Peyer's patch (tissue), 4 donors: ENCODE measurements around the gene PPP2R5C. TPM values are rescaled to one million over a fixed set of nuclear protein-coding genes. Genes with fewer than 3 reads are reported as not detected.

Experiments used
- DNase-seq, 3 donors: peaks; one replicate each; pipeline ENCODE4 v3.0.0-alpha.2; 2017 to 2019
- H3K27ac ChIP-seq, 4 donors: fragments of 200-600 bp; sonication (generic); one replicate each; pipeline ENCODE4 v1.5.1; 2016 to 2019
- H3K27me3 ChIP-seq, 2 donors: fragments of 200-600 bp; sonication (generic); one replicate each; pipeline ENCODE4 v1.5.1; 2019
- H3K36me3 ChIP-seq, 3 donors: fragments of 200-600 bp; sonication (generic); one replicate each; pipeline ENCODE4 v1.5.1; 2016 to 2019
- H3K4me1 ChIP-seq, 4 donors: fragments of 200-600 bp; sonication (generic); one replicate each; pipeline ENCODE4 v1.5.1; 2016 to 2019
- H3K4me3 ChIP-seq, 4 donors: fragments of 200-600 bp; sonication (generic); 1 replicate in 3 of 4; 2 replicates in 1 of 4; pipeline ENCODE4 v1.5.1; 2016 to 2019; ENCODE audit warnings: mild to moderate bottlenecking in 1 of 4
- H3K9me3 ChIP-seq, 4 donors: fragments of 200-600 bp; sonication (generic); one replicate each; pipeline ENCODE4 v1.5.1; 2016 to 2019; ENCODE audit warnings: mild to moderate bottlenecking in 1 of 4
- CTCF ChIP-seq, 6 experiments: fragments of 450-650 bp in 4 of 6; fragments of 200-600 bp in 2 of 6; sonication (generic) in 1 of 6; IDR thresholded peaks; one replicate each; pipeline ENCODE4 v1.5.1; 2017 to 2019; ENCODE audit warnings: antibody characterized with exemption in 6 of 6, mild to moderate bottlenecking in 3 of 6, moderate library complexity in 1 of 6
- POLR2A ChIP-seq, 2 donors: fragments of 450-650 bp; IDR thresholded peaks; one replicate each; pipeline ENCODE4 v1.5.1; 2017; ENCODE audit warnings: antibody characterized with exemption in 2 of 2, mild to moderate bottlenecking in 2 of 2, moderate library complexity in 2 of 2
- total RNA-seq, 4 donors: library from RNA; depleted of rRNA; stranded (reverse); fragments of >200 nt; gene quantifications; one replicate each; pipeline ENCODE4 v1.1.0, GENCODE V29; 2016

Gene PPP2R5C
- total RNA-seq, 4 donors from 2014 or later = 87.6 to 137 (median 91.9) TPM

GRCh38 chr14:101813171-101813759 is 51.8 kb downstream of the PPP2R5C start:
- H3K36me3 ChIP-seq = no peaks in the 10 kb centered on the region
- H3K4me3 ChIP-seq = no peak overlapping the region
- H3K27ac ChIP-seq = peak overlapping the region; percentile 76 to 98 (median 94)
- no peaks in the 10 kb centered on the region for H3K9me3 ChIP-seq
- H3K27me3 ChIP-seq = no peaks in the 10 kb centered on the region
- TF ChIP-seq CTCF (IDR thresholded peaks at IDR 0.05) = no peak
- TF ChIP-seq POLR2A (IDR thresholded peaks at IDR 0.05) = no peak
- H3K4me1 ChIP-seq = peaks cover 0 to 22% (median 17%) of the 10 kb centered on the region in 4 donors
- no peak for DNase-seq

GRCh38 chr14:101813833-101814232 is 52.3 kb downstream of the PPP2R5C start:
- no peaks in the 10 kb centered on the region for H3K27me3 ChIP-seq
- H3K27ac ChIP-seq = peak overlapping the region; percentile 76 to 98 (median 94)
- H3K4me3 ChIP-seq = no peak overlapping the region
- no peak for TF ChIP-seq POLR2A (IDR thresholded peaks at IDR 0.05)
- TF ChIP-seq CTCF (IDR thresholded peaks at IDR 0.05) = no peak
- DNase-seq = no peak
- no peaks in the 10 kb centered on the region for H3K9me3 ChIP-seq
- H3K36me3 ChIP-seq = no peaks in the 10 kb centered on the region
- H3K4me1 ChIP-seq = peaks cover 0 to 22% (median 17%) of the 10 kb centered on the region in 4 donors

GRCh38 chr14:101814934-101815333 is 53.4 kb downstream of the PPP2R5C start:
- TF ChIP-seq POLR2A (IDR thresholded peaks at IDR 0.05) (no peak), CTCF (IDR thresholded peaks at IDR 0.05) (no peak)
- Histone ChIP-seq H3K27ac (peak overlapping the region; percentile 43 to 98 (median 83)), H3K4me1 (peaks cover 0 to 22% (median 18%) of the 10 kb centered on the region in 4 donors)

GRCh38 chr14:101815994-101816393 is 54.5 kb downstream of the PPP2R5C start:
- H3K27ac ChIP-seq = peak overlapping the region in 2 of 4 donors; percentile 76 to 90
- no peak for TF ChIP-seq POLR2A (IDR thresholded peaks at IDR 0.05)
- TF ChIP-seq CTCF (IDR thresholded peaks at IDR 0.05) = no peak
- no peak overlapping the region for H3K4me3 ChIP-seq
- peaks cover 0 to 22% (median 16%) of the 10 kb centered on the region in 4 donors for H3K4me1 ChIP-seq
- no peaks in the 10 kb centered on the region for H3K36me3 ChIP-seq
- H3K9me3 ChIP-seq = no peaks in the 10 kb centered on the region
- DNase-seq = no peak
- H3K27me3 ChIP-seq = no peaks in the 10 kb centered on the region

More at GRCh38 chr14:101814934-101815333, 53.4 kb downstream of the PPP2R5C start:
- H3K27me3 ChIP-seq = no peaks in the 10 kb centered on the region
- H3K4me3 ChIP-seq = no peak overlapping the region
- no peak for DNase-seq
- H3K36me3 ChIP-seq = no peaks in the 10 kb centered on the region
- no peaks in the 10 kb centered on the region for H3K9me3 ChIP-seq

GRCh38 chr14:101817501-101818001 is 56.0 kb downstream of the PPP2R5C start:
- Histone ChIP-seq H3K9me3 (no peaks in the 10 kb centered on the region), H3K27me3 (no peaks in the 10 kb centered on the region), H3K4me3 (no peak overlapping the region), H3K36me3 (no peaks in the 10 kb centered on the region), H3K27ac (peak overlapping the region; percentile 66 to 94 (median 83)), H3K4me1 (peaks cover 0 to 16% (median 6%) of the 10 kb centered on the region in 4 donors)
- TF ChIP-seq POLR2A (IDR thresholded peaks at IDR 0.05) = no peak
- no peak for TF ChIP-seq CTCF (IDR thresholded peaks at IDR 0.05)
- no peak for DNase-seq
